ENCODE measurements around the gene CHST8. TPM values are rescaled to one million over a fixed set of nuclear protein-coding genes. Genes with fewer than 3 reads are reported as not detected.
A peak's percentile ranks its signal among the peaks of the same experiment; 100 is the strongest.

The CHST8 gene
- total RNA-seq, 1 donor from 2014 or later, result 0.96 TPM

- H3K27me3 Mint-ChIP-seq (ENCODE audit: low read depth), result peaks cover 23% of the 10 kb centered on the region
- no peaks in the 10 kb centered on the region for H3K9me3 Mint-ChIP-seq
- no peaks in the 10 kb centered on the region for H3K36me3 Mint-ChIP-seq (ENCODE audit: low read depth)
- H3K4me3 Mint-ChIP-seq, result no peak overlapping the region
- no peak for DNase-seq (ENCODE audit: low read depth, low spot score)
- H3K4me1 Mint-ChIP-seq, result peaks cover 12% of the 10 kb centered on the region
- no peak for TF ChIP-seq CTCF (conservative IDR thresholded peaks at IDR 0.05)
- H3K27ac Mint-ChIP-seq (ENCODE audit: unreplicated experiment), result no peak overlapping the region
Observed at GRCh38 chr19:33785795-33786194, 164.0 kb downstream of the CHST8 start.

- Mint-ChIP-seq H3K36me3 (ENCODE audit: low read depth) (no peaks in the 10 kb centered on the region), H3K27me3 (ENCODE audit: low read depth) (peaks cover 18% of the 10 kb centered on the region), H3K27ac (ENCODE audit: unreplicated experiment) (no peak overlapping the region), H3K4me3 (no peak overlapping the region), H3K4me1 (peaks cover 17% of the 10 kb centered on the region), H3K9me3 (no peaks in the 10 kb centered on the region)
- DNase-seq (ENCODE audit: low read depth, low spot score), result no peak
- TF ChIP-seq CTCF (conservative IDR thresholded peaks at IDR 0.05), result no peak
Observed at GRCh38 chr19:33788676-33789075, 166.9 kb downstream of the CHST8 start.

- peak overlapping the region; percentile 24 for H3K27ac Mint-ChIP-seq (ENCODE audit: unreplicated experiment)
- no peak for TF ChIP-seq CTCF (conservative IDR thresholded peaks at IDR 0.05)
- H3K9me3 Mint-ChIP-seq, result no peaks in the 10 kb centered on the region
- DNase-seq (ENCODE audit: low read depth, low spot score), result no peak
- H3K36me3 Mint-ChIP-seq (ENCODE audit: low read depth), result no peaks in the 10 kb centered on the region
- H3K27me3 Mint-ChIP-seq (ENCODE audit: low read depth), result peaks cover 18% of the 10 kb centered on the region
- peaks cover 18% of the 10 kb centered on the region for H3K4me1 Mint-ChIP-seq
- no peak overlapping the region for H3K4me3 Mint-ChIP-seq
Observed at GRCh38 chr19:33789344-33789743, 167.6 kb downstream of the CHST8 start.

GRCh38 chr19:33794683-33795369 lies 173.1 kb downstream of the CHST8 start:
- H3K36me3 Mint-ChIP-seq (ENCODE audit: low read depth), result peaks cover 1% of the 10 kb centered on the region
- no peak for DNase-seq (ENCODE audit: low read depth, low spot score)
- H3K4me3 Mint-ChIP-seq, result peak overlapping the region; percentile 93
- H3K27me3 Mint-ChIP-seq (ENCODE audit: low read depth), result peaks cover 8% of the 10 kb centered on the region
- H3K27ac Mint-ChIP-seq (ENCODE audit: unreplicated experiment), result peak overlapping the region; percentile 95
- no peaks in the 10 kb centered on the region for H3K9me3 Mint-ChIP-seq
- no peak for TF ChIP-seq CTCF (conservative IDR thresholded peaks at IDR 0.05)
- peaks cover 22% of the 10 kb centered on the region for H3K4me1 Mint-ChIP-seq

- Mint-ChIP-seq H3K4me3 (peak overlapping the region; percentile 93), H3K36me3 (ENCODE audit: low read depth) (peaks cover 5% of the 10 kb centered on the region), H3K4me1 (peaks cover 25% of the 10 kb centered on the region), H3K27me3 (ENCODE audit: low read depth) (peaks cover 8% of the 10 kb centered on the region), H3K9me3 (no peaks in the 10 kb centered on the region), H3K27ac (ENCODE audit: unreplicated experiment) (peak overlapping the region; percentile 87)
- peak; percentile 85 for DNase-seq (ENCODE audit: low read depth, low spot score)
- TF ChIP-seq CTCF (conservative IDR thresholded peaks at IDR 0.05), result peak; percentile 95
Observed at GRCh38 chr19:33795370-33796163, 173.8 kb downstream of the CHST8 start.

Data from neural crest cell (in vitro differentiated cells).